ENCODE measurements around the gene M1AP.

M1AP gene

DNA sequence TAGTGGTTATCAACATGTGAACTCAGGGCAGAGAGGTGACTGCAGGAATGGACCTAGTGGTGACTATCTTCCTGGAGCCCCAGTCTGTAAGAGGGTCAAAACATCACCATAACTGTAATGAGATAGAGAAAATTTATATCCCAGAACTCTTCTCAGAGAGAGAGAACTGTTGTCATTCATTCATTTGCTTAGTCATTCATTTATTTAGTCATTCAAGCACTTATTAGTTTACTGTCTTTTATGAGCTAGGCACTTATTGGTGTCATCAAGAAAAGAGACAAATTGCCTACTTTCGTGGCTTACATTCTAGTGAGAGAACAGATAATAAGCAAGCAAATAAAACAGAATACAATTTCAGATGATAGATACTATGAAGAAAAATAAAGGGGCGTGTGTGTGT, 59.5 kb downstream of the M1AP start:
- no peak for DNase-seq

DNA sequence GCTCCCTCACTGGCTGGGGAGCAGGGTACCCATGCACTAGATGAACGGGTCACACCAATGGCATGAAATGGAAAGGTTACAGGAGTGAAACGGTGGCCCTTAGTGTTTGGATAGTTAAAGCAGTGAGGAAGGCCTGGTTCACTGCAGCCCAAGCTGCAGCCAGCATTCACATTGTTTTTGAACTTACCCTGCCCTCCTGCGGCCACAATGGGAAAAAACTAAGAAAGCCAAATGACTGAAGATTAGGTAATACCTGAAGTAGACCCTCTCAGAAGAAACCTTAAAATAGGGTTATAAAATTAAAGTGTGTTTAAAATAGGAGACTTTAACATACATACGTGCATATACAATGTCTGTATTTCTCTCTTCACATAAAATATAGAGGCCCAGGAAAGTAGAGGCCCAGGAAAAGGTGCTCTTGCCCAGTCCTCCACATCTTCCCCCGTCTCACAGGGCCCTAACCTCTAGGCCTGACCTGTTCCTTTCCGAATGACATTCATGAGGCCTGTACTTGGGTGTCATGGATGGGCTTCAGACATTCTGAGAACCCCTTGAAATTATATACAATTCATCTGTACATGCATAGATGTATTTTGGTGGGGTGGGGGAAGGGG, 60.4 kb downstream of the M1AP start:
- peak; percentile 75 for DNase-seq

- no peak for DNase-seq
Observed at GRCh38 chr2:74585406-74586185, 62.5 kb downstream of the M1AP start.

GRCh38 chr2:74584088-74584645, 64.0 kb downstream of the M1AP start:
- peak; percentile 63 for DNase-seq

DNA sequence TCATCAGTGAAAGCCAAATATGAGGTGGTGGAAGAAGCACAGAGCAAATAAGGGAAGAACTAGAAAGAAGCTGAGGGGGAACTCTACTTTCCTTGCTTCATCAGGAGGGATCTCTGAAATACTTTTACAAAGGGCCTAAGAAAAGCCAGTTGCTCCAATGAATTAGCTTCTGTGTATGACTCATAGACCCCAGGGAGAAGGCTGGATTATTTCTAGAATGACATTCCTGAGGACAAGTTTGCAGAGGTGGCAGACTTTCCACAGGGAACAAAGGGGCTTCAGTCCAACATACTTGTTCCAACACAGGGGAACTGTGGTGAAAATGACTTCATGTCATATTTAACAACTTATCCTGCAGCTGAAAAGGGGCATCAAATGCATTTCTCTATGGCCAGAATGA, 64.6 kb downstream of the M1AP start:
- peak; percentile 86 for DNase-seq

GRCh38 chr2:74582184-74582583, 65.9 kb downstream of the M1AP start:
- no peak for DNase-seq

GRCh38 chr2:74581463-74581862, 66.7 kb downstream of the M1AP start:
- DNase-seq: no peak

- DNase-seq: no peak
Observed at GRCh38 chr2:74578408-74578807, 69.7 kb downstream of the M1AP start.

- peak; percentile 48 for DNase-seq
Observed at GRCh38 chr2:74577448-74577847, 70.7 kb downstream of the M1AP start.

DNA sequence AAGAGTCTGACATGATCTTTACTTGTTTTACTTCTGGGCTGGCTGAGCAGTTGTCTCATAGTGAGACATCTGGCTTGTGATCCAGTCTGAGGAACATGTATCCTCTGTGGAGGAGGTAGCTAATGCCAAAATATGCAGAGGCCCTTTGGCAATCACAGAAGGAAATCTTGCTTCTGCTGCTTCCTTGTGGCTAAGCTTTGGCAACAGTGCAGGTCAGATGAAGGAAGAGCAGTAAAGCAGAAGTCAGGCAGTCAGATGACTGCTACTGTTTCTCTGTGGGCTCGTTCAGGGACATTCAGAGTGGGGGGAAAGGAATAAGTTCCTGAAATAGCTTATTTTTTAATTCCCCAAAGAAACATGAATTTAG, 71.3 kb downstream of the M1AP start:
- peak; percentile 86 for DNase-seq

- DNase-seq: peak; percentile 76
Observed at GRCh38 chr2:74576211-74576862, 71.8 kb downstream of the M1AP start.

DNA sequence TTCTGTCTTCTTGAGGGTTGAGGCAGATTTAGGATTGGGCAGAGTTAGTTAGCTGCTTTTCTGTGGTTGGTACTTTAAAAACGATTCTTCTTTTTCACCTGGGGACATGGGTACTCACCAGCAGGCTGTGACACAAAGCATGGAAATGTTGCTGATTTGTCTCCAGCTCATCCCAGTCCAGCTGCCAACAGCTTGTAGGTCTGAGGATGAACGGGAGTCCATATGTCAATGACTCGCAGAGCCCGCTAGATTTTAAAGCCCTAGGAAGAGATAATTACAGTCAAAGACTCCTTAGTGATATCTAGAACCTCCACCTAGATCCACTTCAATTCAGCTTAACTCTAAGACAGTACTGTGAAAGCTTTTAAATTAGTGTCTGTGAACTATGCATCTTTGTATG, 72.8 kb downstream of the M1AP start:
- DNase-seq: no peak

- peak; percentile 85 for DNase-seq
Observed at GRCh38 chr2:74573747-74574562, 74.2 kb downstream of the M1AP start.

DNA sequence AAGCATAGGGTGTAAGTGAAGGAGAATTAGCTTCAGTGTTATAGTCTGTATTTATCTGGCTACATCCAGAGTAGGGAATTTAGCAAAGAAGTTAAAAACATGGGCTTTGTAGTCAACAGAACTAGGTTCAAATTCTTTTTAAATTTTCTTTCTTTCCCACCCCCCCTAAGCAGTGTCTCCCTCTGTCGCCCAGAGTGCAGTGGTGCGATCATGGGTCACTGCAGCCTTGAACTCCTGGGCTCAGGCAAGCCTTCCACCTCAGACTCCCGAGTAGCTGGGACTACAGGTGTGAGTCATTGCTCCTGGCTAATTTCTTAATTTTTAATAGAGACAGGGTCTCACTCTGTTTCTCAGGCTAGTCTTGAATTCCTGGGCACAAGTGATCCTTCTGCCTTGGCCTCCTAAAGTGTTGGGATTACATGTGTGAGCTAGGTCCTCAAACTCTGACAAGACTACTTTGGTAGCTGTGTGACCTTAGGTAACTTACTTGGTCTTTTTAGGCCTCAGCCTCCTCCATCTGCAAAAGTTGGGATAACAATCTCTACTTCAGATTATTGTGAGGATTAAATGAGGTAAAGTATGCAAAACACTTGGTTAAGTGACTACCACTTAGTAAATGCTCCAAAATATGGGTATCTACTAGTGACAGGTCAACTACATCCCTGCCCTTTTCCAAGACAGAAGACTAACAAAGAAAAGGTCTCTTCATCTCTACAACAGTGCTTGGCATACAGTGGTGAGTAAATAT, 75.8 kb downstream of the M1AP start:
- no peak for DNase-seq

GRCh38 chr2:74571058-74571457, 77.1 kb downstream of the M1AP start:
- no peak for DNase-seq

GRCh38 chr2:74569686-74570085, 78.4 kb downstream of the M1AP start:
- no peak for DNase-seq

- DNase-seq: peak; percentile 88
Observed at GRCh38 chr2:74567881-74568280, 80.2 kb downstream of the M1AP start.

DNA sequence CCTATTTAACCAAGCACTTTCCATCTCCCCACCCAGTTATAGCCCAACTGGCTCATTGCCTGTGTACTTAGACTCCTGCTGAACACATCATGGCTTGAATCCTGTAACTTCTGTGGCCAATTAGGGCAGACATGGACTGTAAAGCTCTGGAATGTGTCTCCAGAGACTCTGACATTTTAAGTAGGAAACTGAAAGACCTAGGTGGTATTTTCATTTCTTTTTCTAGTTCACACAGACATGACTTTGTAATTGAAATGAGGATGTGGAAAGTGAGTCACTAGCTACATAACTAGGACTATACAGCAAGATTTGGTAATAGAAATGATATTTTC, 81.4 kb downstream of the M1AP start:
- DNase-seq: peak; percentile 99

- no peak for DNase-seq
Observed at GRCh38 chr2:74566076-74566753, 81.9 kb downstream of the M1AP start.

DNA sequence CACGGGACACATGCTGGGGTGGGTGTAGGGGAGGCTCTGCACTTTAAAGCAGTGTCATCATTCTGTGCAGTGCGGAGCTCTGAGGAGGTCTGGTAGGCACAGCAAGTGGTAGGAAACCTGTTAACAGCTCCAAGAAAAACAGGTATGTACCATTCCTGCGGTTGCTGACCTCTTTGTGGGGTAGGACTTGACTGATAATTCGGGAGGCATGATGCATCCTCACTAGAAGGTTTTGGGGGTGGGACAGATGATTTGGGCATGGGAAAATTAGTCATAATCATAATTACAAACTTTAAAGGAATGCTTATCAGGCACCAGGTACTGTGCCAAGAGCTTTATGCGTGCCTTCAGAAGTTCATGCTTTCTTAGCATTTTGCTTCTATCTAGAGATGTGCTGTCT, 83.9 kb downstream of the M1AP start:
- peak; percentile 87 for DNase-seq

DNA sequence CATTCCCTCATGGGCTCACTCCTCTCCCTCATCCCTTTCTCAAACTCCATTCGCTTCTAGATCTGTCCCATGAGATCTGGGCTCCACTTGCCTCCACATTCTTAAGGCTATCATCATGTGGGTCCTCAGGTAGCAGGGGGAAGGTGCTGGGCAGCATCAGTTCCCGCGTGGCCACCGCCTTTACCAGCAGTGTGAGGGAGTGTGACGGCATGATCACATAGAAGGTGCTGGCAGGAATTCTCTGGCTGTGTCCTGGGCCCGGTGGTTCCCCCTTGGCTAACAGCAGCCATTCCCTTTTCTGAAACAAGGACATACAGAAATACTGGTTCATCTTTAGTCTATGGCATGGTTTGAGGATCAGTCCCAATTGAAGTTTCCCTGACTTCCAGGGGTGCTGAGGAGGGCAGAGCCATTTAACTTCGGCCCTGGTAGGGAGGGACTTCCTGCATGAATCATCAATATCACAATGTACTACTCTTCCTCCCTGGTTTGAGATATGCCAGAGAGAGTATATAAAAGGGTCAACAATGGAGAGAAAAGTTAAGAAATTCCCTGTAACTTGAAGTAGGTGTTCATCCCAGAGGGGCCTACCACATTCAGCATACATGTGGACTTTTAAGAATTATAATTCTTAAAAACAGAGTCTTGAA, 85.9 kb downstream of the M1AP start:
- DNase-seq: no peak
